ENCODE results near the gene PHF2. TPM values are rescaled to one million over a fixed set of nuclear protein-coding genes. Genes with fewer than 3 reads are reported as not detected.

Gene PHF2
- total RNA-seq, 1 experiment from 2014 or later: 17.4 TPM

- Histone ChIP-seq H2BK5ac (ENCODE audit: insufficient read length, low read length) (no peak overlapping the region), H3K4ac (ENCODE audit: low read depth, low read length) (no peak overlapping the region), H3K27me3 (ENCODE audit: insufficient read depth, low read length) (no peaks in the 10 kb centered on the region), H2BK120ac (ENCODE audit: low read depth, low read length, poor library complexity, severe bottlenecking) (no peak overlapping the region), H2AK5ac (ENCODE audit: insufficient read length, low read length) (no peak overlapping the region), H3K9me3 (ENCODE audit: control insufficient read depth, low read depth, low read length) (no peaks in the 10 kb centered on the region), H4K20me1 (ENCODE audit: control insufficient read depth, insufficient read depth, insufficient read length) (no peaks in the 10 kb centered on the region), H3K56ac (ENCODE audit: insufficient read length, low read depth, low read length) (no peak overlapping the region), H3K14ac (ENCODE audit: insufficient read depth, low read length) (no peak overlapping the region; the same call in 1 of the 2 replicates), H3K23me2 (ENCODE audit: insufficient read length, low read depth, low read length, poor library complexity, severe bottlenecking) (no peaks in the 10 kb centered on the region), H3T11ph (ENCODE audit: low read length) (no peak overlapping the region), H4K91ac (ENCODE audit: insufficient read length, low read depth, low read length) (no peak overlapping the region), H2BK12ac (ENCODE audit: insufficient read length, low read depth, low read length) (no peak overlapping the region), H3K79me2 (ENCODE audit: insufficient read depth, low read length) (no peaks in the 10 kb centered on the region), H3K23ac (ENCODE audit: insufficient read length, low read depth, low read length) (no peak overlapping the region), H3K18ac (ENCODE audit: insufficient read length, low read depth, low read length) (no peak overlapping the region), H4K5ac (ENCODE audit: insufficient read length, low read depth, low read length) (no peak overlapping the region), H2BK20ac (ENCODE audit: low read depth, low read length, poor library complexity, severe bottlenecking) (no peak overlapping the region), H3K4me1 (ENCODE audit: insufficient read depth, low read length) (no peaks in the 10 kb centered on the region), H2BK15ac (ENCODE audit: low read depth, low read length) (no peak overlapping the region), H2AFZ (ENCODE audit: low read length) (no peak overlapping the region), H3K27ac (ENCODE audit: insufficient read length, low read depth, low read length) (no peak overlapping the region), H3K79me1 (ENCODE audit: insufficient read depth, low read depth, low read length, poor library complexity, severe bottlenecking) (no peaks in the 10 kb centered on the region), H4K8ac (replicated peaks; ENCODE audit: insufficient read length, low read depth, low read length) (no peak overlapping the region), H3K4me2 (ENCODE audit: insufficient read depth, insufficient read length, low read length) (no peak overlapping the region), H3K9ac (ENCODE audit: extremely low read depth, insufficient read length, low read length) (no peak overlapping the region)
- no peak for TF ChIP-seq CTCF (conservative IDR thresholded peaks at IDR 0.05)
- peaks cover 7 to 12% of the 10 kb centered on the region in 2 experiments; a peak in 4 of 5 replicates for H3K9me3 Mint-ChIP-seq
- H3K36me3 Mint-ChIP-seq (ENCODE audit: insufficient read depth in 1 of 3, low read depth in 3 of 3): no peaks in the 10 kb centered on the region; a peak in 1 of 7 replicates
- H3K27ac Mint-ChIP-seq: peak overlapping the region in 1 of 3 experiments; percentile 74; a peak in 1 of 7 replicates
- WGBS (ENCODE audit: extremely low coverage, insufficient read length, low lambda C conversion rate): no CpG with 5 or more reads among the region's 6 CpGs
- H3K4me1 Mint-ChIP-seq: peaks cover 0 to 5% of the 10 kb centered on the region in 2 experiments; a peak in 1 of 4 replicates
- no peak overlapping the region for H3K4me3 Mint-ChIP-seq
- peaks cover 4% of the 10 kb centered on the region for H3K27me3 Mint-ChIP-seq (ENCODE audit: low read depth)
- no peak for DNase-seq
Measured at GRCh38 chr9:93725382-93725781, 149.0 kb downstream of the PHF2 start.

Data from H9 (cell line).